ENCODE data around the gene C7orf57. TPM values are rescaled to one million over a fixed set of nuclear protein-coding genes. Genes with fewer than 3 reads are reported as not detected.

The C7orf57 gene
- total and polyA plus RNA-seq, 10 of the 15 experiments (the other 5 are each of a cell fraction or from before 2014, with no cell fraction given) = 0.04 to 0.21 (median 0.10) TPM; not detected in 5

DNA sequence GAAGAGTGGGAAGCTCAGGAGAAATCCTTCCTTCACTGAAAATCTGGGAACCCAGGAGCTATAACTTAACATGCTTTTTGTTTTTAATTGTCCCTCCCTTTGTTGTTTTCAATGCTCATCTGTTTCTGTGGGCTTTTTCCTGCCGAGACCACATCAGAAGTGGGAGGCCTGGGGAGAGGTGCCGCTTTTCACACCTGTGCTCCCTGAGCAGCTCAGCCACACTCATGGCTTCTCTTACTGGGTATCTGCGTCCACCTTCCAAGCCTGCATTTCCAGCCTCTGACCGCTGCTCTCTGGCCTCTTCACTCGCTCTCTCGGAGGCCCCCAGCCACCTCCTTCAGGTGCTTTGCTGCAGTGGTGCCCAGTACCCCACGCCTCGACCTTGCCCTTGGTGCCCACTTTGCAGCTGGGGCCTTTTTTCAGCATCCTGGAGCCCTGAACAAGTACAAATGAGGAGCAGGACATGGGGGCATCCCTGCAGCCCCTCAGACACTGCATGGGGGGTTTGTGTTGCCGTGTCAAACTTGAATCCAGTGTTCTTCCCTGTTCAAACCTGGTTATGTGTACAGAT is 9.9 kb downstream of the C7orf57 start (continued):
- TF ChIP-seq ZNF592 (IDR thresholded peaks at IDR 0.05) = no peak

DNA sequence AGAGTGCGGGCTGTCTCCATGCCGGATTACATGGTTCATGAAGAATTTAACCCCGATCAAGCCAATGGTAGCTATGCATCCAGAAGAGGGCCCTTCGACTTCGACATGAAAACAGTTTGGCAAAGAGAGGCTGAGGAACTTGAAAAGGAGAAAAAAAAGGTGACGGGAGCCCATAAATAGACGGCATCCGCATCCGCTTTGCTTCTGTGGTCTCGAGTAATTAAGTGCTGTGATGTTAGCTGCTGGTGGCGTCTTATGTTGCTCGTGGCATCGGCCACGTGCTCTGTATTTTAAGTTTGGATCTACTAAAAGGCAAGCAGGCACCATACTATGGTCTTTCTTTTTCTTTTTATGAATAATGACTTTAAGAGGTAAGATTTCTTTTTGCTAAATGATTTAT is 11.1 kb downstream of the C7orf57 start:
- H3K27me3 ChIP-seq (replicated peaks in 1 of 2; ENCODE audit: control insufficient read depth in 2 of 2, insufficient read depth in 2 of 2, low read length in 1 of 2) = peaks cover 0 to 1% of the 10 kb centered on the region in 2 experiments; a peak in 1 of 4 replicates
- ChIA-PET SMC1A (ENCODE audit: uncharacterized antibody, unreplicated experiment) (no interaction called here), RAD21 (ENCODE audit: unreplicated experiment) (no interaction called here), CTCF (interaction anchor here (1.2 kb wide), 1 partner anchor 38 kb away, joined by 3 read pairs; no protein-coding TSS in a partner anchor), POLR2A (no interaction called here)
- H2AFZ ChIP-seq (ENCODE audit: control insufficient read depth, low read depth, low read length) = no peak overlapping the region
- no TSS peak for BruUV-seq (replicated peaks)
- H3K36me3 ChIP-seq (ENCODE audit: control insufficient read depth in 2 of 2, insufficient read depth in 2 of 2, low read length in 1 of 2) = no peaks in the 10 kb centered on the region
- H3K27ac ChIP-seq (ENCODE audit: control insufficient read depth, insufficient read depth) = no peak overlapping the region
- H3K79me2 ChIP-seq (ENCODE audit: control insufficient read depth, insufficient read depth, low read length) = no peaks in the 10 kb centered on the region
- no peak overlapping the region for H3K9ac ChIP-seq (ENCODE audit: control insufficient read depth, insufficient read depth, low read length)
- no peaks in the 10 kb centered on the region for H4K20me1 ChIP-seq (ENCODE audit: control insufficient read depth, insufficient read depth)
- ATAC-seq (no peak), DNase-seq (ENCODE audit: low read depth, low spot score) (no peak), FAIRE-seq (no peak)
- H3K4me3 ChIP-seq = no peak overlapping the region
- H3K9me3 ChIP-seq (replicated peaks; ENCODE audit: control insufficient read depth, insufficient read depth, low read length) = no peaks in the 10 kb centered on the region
- in situ Hi-C loops (cut with MboI) (no loop called here), intact Hi-C loops (cut with micrococcal nuclease; ENCODE audit: unreplicated experiment) (no loop called here)
- WGBS (ENCODE audit: insufficient coverage, insufficient replicate concordance, low lambda C conversion rate, missing lambda C conversion rate) = 27% methylated on average over 14 of the region's 14 CpGs
- no peaks in the 10 kb centered on the region for H3K4me1 ChIP-seq (ENCODE audit: control insufficient read depth, insufficient read depth, low read length)
- H3K4me2 ChIP-seq (ENCODE audit: control insufficient read depth, insufficient read depth) = no peak overlapping the region
- TF ChIP-seq BMI1 (IDR thresholded peaks at IDR 0.05; ENCODE audit: borderline replicate concordance) (no peak), CBFB (IDR thresholded peaks at IDR 0.05; ENCODE audit: low read depth) (no peak), ZNF207 (IDR thresholded peaks at IDR 0.05; ENCODE audit: borderline replicate concordance) (no peak), USF2 (IDR thresholded peaks at IDR 0.05; ENCODE audit: borderline replicate concordance, low read depth, low read length) (no peak), WRNIP1 (IDR thresholded peaks at IDR 0.05; ENCODE audit: borderline replicate concordance, low read depth, low read length) (no peak), RAD21 (IDR thresholded peaks at IDR 0.05; ENCODE audit: insufficient read depth, low read depth, low read length) (no peak), GABPA (IDR thresholded peaks at IDR 0.05; ENCODE audit: low read depth) (no peak), ZNF384 (IDR thresholded peaks at IDR 0.05; ENCODE audit: borderline replicate concordance, low read depth, low read length) (peak; percentile 41; the same call in 1 of the 2 replicates), SRF (IDR thresholded peaks at IDR 0.05; ENCODE audit: low read depth in 2 of 2, low read length in 2 of 2) (peak; percentile 54 to 56; a peak in 2 of 4 replicates), NR2C1 (IDR thresholded peaks at IDR 0.05) (no peak), ETV6 (conservative IDR thresholded peaks at IDR 0.05 in 1 of 2, IDR thresholded peaks at IDR 0.05 in 1 of 2; ENCODE audit: borderline replicate concordance in 1 of 2, low read depth in 1 of 2) (no peak), TARDBP (IDR thresholded peaks at IDR 0.05; ENCODE audit: borderline replicate concordance) (no peak)
- TF ChIP-seq, protein P1, sequence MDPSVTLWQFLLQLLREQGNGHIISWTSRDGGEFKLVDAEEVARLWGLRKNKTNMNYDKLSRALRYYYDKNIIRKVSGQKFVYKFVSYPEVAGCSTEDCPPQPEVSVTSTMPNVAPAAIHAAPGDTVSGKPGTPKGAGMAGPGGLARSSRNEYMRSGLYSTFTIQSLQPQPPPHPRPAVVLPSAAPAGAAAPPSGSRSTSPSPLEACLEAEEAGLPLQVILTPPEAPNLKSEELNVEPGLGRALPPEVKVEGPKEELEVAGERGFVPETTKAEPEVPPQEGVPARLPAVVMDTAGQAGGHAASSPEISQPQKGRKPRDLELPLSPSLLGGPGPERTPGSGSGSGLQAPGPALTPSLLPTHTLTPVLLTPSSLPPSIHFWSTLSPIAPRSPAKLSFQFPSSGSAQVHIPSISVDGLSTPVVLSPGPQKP (IDR thresholded peaks at IDR 0.05; ENCODE audit: low read depth, low read length) = no peak
